Nephron progenitor cell (in vitro differentiated cells): Measurements from ENCODE around the gene MPHOSPH9.

ENCODE experiments used
- DNase-seq: peaks from one replicate; pipeline ENCODE4 v3.0.0; 2021
- H3K27ac Mint-ChIP-seq: 2 replicates; pipeline ENCODE4 v1.8.0; 2021; ENCODE audit warnings: mild to moderate bottlenecking, moderate library complexity, mixed read lengths
- H3K27me3 Mint-ChIP-seq: 2 replicates; pipeline ENCODE4 v1.8.0; 2021; ENCODE audit warnings: mild to moderate bottlenecking, low read depth, mixed read lengths; ENCODE audit not compliant: poor library complexity
- H3K36me3 Mint-ChIP-seq: 2 replicates; pipeline ENCODE4 v1.8.0; 2021; ENCODE audit warnings: low read depth, mixed read lengths
- H3K4me1 Mint-ChIP-seq: 2 replicates; pipeline ENCODE4 v1.8.0; 2021; ENCODE audit warnings: mixed read lengths
- H3K4me3 Mint-ChIP-seq: 2 replicates; pipeline ENCODE4 v1.8.0; 2021; ENCODE audit warnings: mild to moderate bottlenecking, moderate library complexity, mixed read lengths
- H3K9me3 Mint-ChIP-seq: 2 replicates; pipeline ENCODE4 v1.8.0; 2021; ENCODE audit warnings: mild to moderate bottlenecking, moderate library complexity, mixed read lengths
- CTCF ChIP-seq: fragments of 200-600 bp; sonication (generic); IDR thresholded peaks from 2 replicates; pipeline ENCODE4 v1.5.0; 2021; ENCODE audit warnings: antibody characterized with exemption

MPHOSPH9 gene

GRCh38 chr12:123148655-123149054 is 84.3 kb downstream of the MPHOSPH9 start:
- H3K27ac Mint-ChIP-seq, result no peak overlapping the region
- no peaks in the 10 kb centered on the region for H3K36me3 Mint-ChIP-seq
- H3K9me3 Mint-ChIP-seq, result no peaks in the 10 kb centered on the region
- H3K4me1 Mint-ChIP-seq, result peaks cover 33% of the 10 kb centered on the region
- no peak for TF ChIP-seq CTCF
- peaks cover 27% of the 10 kb centered on the region for H3K27me3 Mint-ChIP-seq
- H3K4me3 Mint-ChIP-seq, result peak overlapping the region; percentile 76
- no peak for DNase-seq

- DNase-seq, result no peak
- Mint-ChIP-seq H3K4me3 (peak overlapping the region; percentile 76), H3K4me1 (peaks cover 33% of the 10 kb centered on the region), H3K27me3 (peaks cover 27% of the 10 kb centered on the region), H3K36me3 (no peaks in the 10 kb centered on the region), H3K27ac (no peak overlapping the region), H3K9me3 (no peaks in the 10 kb centered on the region)
- TF ChIP-seq CTCF, result no peak
These were observed 84.7 kb downstream of the MPHOSPH9 start for GRCh38 chr12:123148223-123148622.

- Mint-ChIP-seq H3K36me3 (no peaks in the 10 kb centered on the region), H3K4me3 (no peak overlapping the region), H3K9me3 (no peaks in the 10 kb centered on the region), H3K4me1 (peaks cover 52% of the 10 kb centered on the region), H3K27ac (no peak overlapping the region), H3K27me3 (peaks cover 27% of the 10 kb centered on the region)
- DNase-seq, result no peak
- no peak for TF ChIP-seq CTCF
These were observed 87.7 kb downstream of the MPHOSPH9 start for GRCh38 chr12:123145211-123145610.

GRCh38 chr12:123143736-123144461 is 89.0 kb downstream of the MPHOSPH9 start:
- H3K4me3 Mint-ChIP-seq, result no peak overlapping the region
- no peak for DNase-seq
- TF ChIP-seq CTCF, result no peak
- peaks cover 50% of the 10 kb centered on the region for H3K4me1 Mint-ChIP-seq
- no peak overlapping the region for H3K27ac Mint-ChIP-seq
- no peaks in the 10 kb centered on the region for H3K9me3 Mint-ChIP-seq
- peaks cover 16% of the 10 kb centered on the region for H3K27me3 Mint-ChIP-seq
- no peaks in the 10 kb centered on the region for H3K36me3 Mint-ChIP-seq

- Mint-ChIP-seq H3K4me3 (no peak overlapping the region), H3K9me3 (no peaks in the 10 kb centered on the region)
These were observed 89.8 kb downstream of the MPHOSPH9 start for GRCh38 chr12:123142921-123143735.

More at GRCh38 chr12:123142921-123143735, 89.8 kb downstream of the MPHOSPH9 start:
- no peak overlapping the region for H3K27ac Mint-ChIP-seq
- H3K4me1 Mint-ChIP-seq, result peaks cover 47% of the 10 kb centered on the region
- no peak for TF ChIP-seq CTCF
- H3K36me3 Mint-ChIP-seq, result no peaks in the 10 kb centered on the region
- H3K27me3 Mint-ChIP-seq, result peaks cover 8% of the 10 kb centered on the region
- no peak for DNase-seq
